ENCODE data around the gene PLAU.

PLAU gene

DNA sequence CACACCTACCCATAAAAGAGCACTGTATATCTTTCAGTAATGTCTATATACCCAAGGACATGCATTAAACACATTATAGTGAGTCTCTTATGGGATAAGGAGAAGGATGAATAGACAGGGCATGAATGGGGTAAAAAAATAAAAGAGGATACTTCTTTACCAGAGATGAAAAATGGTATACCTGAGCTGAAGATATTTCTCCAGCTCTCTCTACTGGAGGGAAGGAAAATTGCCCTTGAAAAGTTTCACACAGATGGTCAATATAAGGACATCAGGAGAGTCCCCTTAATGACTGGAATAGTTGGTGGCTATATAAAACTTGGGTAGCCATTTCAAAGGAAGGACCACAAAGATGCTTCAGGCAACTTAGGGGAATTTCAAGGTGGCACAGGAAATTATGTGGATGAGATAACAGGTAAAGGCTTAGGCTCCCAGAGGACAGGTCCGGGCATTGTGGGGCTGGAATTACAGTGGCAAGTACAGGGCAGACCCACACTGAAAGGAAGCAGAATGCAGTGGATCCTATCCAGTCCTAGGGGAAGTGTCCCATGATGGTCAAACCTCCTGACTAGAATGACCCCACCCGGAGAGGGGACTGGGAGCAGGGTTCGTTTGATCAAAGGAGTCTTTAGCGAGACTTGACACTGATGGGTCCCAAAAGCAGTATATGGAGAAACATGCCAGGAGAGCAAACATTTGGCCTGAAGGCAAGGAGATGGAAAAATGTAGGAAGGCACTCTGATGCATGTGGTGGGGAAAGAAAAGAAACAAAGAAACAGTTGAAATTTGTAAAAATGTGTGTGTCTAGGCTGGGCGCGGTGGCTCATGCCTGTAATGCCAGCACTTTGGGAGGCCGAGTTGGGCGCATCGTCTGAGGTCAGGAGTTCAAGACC is 35.6 kb downstream of the PLAU start:
- TF ChIP-seq, protein P1, sequence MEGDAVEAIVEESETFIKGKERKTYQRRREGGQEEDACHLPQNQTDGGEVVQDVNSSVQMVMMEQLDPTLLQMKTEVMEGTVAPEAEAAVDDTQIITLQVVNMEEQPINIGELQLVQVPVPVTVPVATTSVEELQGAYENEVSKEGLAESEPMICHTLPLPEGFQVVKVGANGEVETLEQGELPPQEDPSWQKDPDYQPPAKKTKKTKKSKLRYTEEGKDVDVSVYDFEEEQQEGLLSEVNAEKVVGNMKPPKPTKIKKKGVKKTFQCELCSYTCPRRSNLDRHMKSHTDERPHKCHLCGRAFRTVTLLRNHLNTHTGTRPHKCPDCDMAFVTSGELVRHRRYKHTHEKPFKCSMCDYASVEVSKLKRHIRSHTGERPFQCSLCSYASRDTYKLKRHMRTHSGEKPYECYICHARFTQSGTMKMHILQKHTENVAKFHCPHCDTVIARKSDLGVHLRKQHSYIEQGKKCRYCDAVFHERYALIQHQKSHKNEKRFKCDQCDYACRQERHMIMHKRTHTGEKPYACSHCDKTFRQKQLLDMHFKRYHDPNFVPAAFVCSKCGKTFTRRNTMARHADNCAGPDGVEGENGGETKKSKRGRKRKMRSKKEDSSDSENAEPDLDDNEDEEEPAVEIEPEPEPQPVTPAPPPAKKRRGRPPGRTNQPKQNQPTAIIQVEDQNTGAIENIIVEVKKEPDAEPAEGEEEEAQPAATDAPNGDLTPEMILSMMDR (IDR thresholded peaks at IDR 0.05), result no peak
- DNase-seq (ENCODE audit: low spot score), result no peak
- no peak overlapping the region for H3K27ac ChIP-seq
- no peak overlapping the region for H3K4me3 ChIP-seq

DNA sequence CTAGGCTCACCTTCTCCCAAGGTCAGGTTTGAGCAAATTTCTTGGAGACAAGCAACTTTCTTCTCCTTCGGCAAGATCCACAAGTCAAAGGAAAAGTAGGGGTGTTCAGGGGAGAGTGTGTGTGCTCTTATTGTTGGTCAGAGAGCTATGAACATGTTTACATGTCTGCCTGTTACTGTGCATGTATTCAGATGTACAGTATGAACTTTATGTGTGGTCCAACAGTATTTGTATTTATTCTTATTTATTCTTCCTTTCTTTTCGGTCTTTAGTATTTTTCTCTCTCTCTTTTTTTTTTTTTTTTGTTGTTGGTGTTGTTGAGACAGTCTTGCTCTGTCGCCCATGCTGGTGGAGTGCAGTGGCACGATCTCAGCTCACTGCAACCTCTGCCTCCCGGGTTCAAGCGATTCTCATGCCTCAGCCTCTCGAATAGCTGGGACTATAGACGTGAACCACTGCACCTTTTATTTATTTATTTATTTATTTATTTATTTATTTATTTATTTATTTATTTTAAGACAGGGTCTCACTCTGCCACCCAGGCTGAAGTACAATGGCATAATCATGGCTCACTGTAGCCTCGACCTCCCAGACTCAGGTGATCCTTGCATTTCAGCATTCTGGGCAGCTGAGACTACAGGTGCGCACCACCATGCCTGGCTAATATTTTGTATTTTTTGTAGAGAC is 38.2 kb downstream of the PLAU start:
- no peak overlapping the region for H3K27ac ChIP-seq
- TF ChIP-seq, protein P1 (IDR thresholded peaks at IDR 0.05), result no peak
- no peak overlapping the region for H3K4me3 ChIP-seq
- DNase-seq (ENCODE audit: low spot score), result no peak

DNA sequence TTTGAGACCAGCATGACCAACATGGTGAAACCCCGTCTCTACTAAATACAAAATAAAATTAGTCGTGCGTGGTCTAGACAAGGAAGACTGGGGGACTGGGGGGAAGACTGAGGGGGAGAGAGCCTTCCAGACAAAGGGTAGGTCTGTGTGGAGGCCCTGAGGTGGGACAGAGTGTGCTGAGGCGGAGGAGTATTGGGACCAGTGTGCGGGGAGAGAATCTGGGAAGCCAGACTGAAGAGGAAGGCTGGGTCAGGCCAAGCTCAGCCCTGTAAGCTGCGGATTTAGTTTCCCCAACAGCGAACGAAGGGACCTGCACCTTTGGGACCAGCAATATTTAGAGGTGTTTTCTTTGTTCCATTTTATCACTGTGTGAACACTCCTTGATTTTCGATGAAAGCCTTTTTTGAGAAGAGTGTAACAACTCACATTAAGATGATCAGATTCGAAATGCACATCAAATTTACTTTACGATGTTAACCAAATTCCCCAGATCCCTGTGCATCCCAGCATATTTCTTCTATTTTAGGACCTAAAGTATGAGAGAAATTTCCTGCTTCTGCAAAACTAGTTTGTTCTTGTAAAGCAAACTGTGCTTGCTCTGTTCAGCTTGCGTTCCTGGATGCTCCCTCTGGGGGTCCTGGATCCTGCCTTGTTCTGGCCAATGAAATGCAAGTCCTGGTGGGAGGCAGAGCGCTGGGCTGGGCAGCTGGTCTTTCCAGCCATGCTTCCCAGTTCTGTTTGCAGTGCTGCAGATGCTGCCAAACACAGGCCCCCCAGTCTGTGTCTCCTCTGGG is 39.4 kb downstream of the PLAU start:
- peak overlapping the region in 1 of 2 donors; percentile 26 for H3K27ac ChIP-seq
- TF ChIP-seq, protein P1 (IDR thresholded peaks at IDR 0.05), result no peak
- H3K4me3 ChIP-seq, result no peak overlapping the region
- no peak for DNase-seq (ENCODE audit: low spot score)

DNA sequence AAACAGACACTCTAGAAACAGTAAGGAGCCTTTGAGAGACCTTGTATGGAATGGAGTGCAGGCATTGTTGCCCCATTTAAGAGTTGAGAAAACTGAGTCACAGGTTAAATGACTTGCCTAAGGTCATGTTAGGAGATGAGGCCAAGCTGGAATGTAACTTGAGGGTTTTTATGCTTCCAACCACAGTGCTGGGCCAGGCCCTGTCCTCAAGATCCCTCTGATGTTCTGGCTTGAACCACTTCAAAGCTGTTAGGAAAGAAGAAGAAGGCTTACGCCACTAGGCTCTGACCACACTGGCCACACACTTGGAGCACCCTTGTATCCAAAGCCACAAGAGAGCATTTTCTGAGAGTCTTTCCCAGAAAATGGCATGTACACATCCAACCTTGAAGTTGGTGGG is 42.7 kb downstream of the PLAU start:
- Histone ChIP-seq H3K4me3 (no peak overlapping the region), H3K27ac (no peak overlapping the region)
- DNase-seq (ENCODE audit: low spot score), result no peak
- TF ChIP-seq, protein P1 (IDR thresholded peaks at IDR 0.05), result no peak

DNA sequence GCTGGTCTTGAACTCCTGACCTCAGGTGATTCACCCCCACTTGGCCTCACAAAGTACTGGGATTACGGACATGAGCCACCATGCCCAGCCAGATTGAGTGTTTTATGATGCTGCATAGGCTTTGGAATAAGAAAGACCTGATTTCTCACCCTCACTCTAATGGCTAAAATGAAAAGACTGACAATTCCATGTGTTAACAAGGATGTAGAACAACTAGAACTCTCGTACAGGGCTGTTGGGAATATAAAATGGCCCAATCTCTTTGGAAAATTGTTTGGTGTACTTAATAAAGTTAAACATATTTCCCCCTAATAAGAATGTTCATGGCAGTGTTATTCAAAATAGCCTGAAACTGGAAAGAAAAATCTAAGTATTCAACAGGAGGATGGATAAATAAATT is 43.8 kb downstream of the PLAU start:
- DNase-seq (ENCODE audit: low spot score), result no peak
- TF ChIP-seq, protein P1 (IDR thresholded peaks at IDR 0.05), result no peak
- Histone ChIP-seq H3K27ac (no peak overlapping the region), H3K4me3 (no peak overlapping the region)

DNA sequence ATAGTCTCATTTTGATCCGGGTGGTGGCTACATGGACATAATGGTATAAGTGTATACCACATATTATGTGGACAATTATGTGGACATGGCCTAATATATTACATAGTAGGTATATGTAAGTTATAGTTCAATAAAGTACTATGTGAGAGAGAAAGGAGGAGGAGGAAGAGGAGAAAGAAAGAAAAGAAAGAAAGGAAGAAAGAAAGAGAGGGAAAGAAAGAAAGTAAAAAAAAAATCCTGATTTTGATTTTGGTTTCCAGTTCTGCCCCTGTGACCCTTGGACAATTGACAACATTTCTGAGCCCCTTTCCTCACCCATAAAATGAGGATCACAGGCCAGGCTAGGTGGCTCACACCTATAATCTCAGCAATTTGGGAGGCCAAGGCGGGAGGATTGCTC is 44.8 kb downstream of the PLAU start:
- H3K27ac ChIP-seq, result no peak overlapping the region
- no peak overlapping the region for H3K4me3 ChIP-seq
- DNase-seq (ENCODE audit: low spot score), result no peak
- TF ChIP-seq, protein P1 (IDR thresholded peaks at IDR 0.05), result no peak

Data from coronary artery (tissue), 2 donors.